SIG-M5 treated with dmso at 0.1 percent for 504 hours (cell line): ENCODE data around the gene ZNF652.
A peak's percentile ranks its signal among the peaks of the same experiment; 100 is the strongest.
"Not testable (repeated sequence)": the region's sequence is repeated elsewhere in the genome, so short reads cannot be mapped to it uniquely, and the experiment has no call there.

Source experiments
- DNase-seq: peaks from one replicate; lab custom pipeline; 2025; ENCODE audit not compliant: unreplicated experiment; lab: John Stamatoyannopoulos, UW

Gene ZNF652

DNA sequence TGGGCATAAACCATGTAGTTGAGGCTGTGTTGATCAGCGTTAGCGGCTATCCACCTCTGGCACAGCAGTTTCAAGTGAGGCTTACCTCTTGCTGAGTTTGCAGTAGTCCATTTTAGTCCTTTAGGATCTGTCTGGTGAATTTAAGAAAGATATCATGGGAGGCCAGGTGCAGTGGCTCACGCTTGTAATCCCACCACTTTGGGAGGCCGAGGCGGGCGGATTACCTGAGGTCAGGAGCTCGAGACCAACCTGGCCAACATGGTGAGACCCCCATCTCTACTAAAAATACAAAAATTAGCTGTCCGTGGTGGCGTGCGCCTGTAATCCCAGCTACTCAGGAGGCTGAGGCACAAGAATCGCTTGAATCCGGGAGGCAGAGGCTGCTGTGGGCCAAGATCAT is 86.1 kb downstream of the ZNF652 start:
- not testable (repeated sequence) for DNase-seq

- DNase-seq: no peak
These were observed 92.7 kb downstream of the ZNF652 start for GRCh38 chr17:49269356-49269755.

- no peak for DNase-seq
These were observed 94.1 kb downstream of the ZNF652 start for GRCh38 chr17:49267912-49268311.

DNA sequence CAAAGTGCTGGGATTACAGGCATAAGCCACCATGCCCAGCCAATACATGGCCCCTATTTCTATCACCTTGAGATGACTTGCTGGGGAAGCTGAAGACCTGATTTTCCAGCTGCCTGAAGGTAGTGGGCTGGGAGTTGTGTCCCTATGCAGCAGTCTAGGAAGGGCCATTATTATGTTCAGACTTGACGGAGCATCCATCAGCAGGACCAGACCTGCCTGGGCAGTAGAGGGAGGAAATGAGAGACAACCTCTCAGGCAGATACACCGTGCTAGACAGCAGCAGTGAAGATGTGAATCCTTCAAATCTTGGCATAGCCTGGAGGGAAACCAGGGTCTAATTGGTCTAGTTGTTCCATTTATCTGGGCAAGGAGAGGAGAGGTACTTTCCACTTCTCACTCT is 95.8 kb downstream of the ZNF652 start:
- DNase-seq: no peak

GRCh38 chr17:49261540-49261939 is 100.5 kb downstream of the ZNF652 start:
- DNase-seq: not testable (repeated sequence)

GRCh38 chr17:49260817-49261291 is 101.2 kb downstream of the ZNF652 start:
- peak; percentile 92 for DNase-seq

DNA sequence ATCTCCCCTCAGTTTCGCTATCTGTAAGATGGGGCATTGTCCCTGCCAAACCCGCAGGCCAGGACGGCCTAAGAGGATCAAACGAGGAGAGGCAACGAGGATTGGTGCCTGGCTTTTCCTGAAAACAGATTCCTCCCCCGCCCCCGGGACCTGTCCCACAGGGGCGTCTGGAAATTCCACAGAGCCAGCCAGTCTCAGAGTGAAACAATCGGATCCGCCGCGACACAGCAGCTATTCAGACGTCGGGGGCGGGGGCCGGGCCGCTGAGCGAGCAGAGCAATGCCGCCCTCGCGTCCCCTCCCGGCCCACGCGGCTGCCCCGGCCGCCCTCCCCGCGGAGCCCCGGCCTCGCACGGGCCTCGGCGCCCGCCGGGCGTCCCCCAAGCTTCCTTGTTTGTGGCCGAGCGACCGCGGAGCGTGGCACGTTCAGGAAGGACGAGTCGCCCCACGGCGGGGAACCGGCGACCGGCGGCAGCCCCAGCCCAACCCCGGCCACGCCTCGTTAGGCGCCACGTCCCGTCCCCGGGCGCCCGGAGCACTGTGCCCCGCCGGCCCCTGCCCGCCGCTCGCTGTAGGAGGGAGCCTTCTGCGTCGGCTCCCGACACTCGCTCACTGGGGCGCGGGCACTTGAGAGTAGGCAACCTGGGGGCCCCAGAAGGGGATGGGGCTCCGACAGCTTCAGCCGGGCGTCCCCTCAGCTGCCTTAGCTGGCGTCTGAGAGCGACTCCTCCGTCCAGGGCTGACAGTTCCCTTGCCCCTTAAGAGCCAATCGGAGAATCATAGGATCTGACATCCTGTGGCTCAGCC is 101.8 kb downstream of the ZNF652 start:
- DNase-seq: no peak

GRCh38 chr17:49259663-49260010 is 102.4 kb downstream of the ZNF652 start:
- DNase-seq: no peak

GRCh38 chr17:49258394-49258793 is 103.7 kb downstream of the ZNF652 start:
- DNase-seq: no peak

GRCh38 chr17:49255125-49255524 is 106.9 kb downstream of the ZNF652 start:
- DNase-seq: no peak

- DNase-seq: no peak
These were observed 108.0 kb downstream of the ZNF652 start for GRCh38 chr17:49254066-49254465.

- DNase-seq: peak; percentile 87
These were observed 109.8 kb downstream of the ZNF652 start for GRCh38 chr17:49252148-49252695.

- no peak for DNase-seq
These were observed 112.0 kb downstream of the ZNF652 start for GRCh38 chr17:49249890-49250522.

DNA sequence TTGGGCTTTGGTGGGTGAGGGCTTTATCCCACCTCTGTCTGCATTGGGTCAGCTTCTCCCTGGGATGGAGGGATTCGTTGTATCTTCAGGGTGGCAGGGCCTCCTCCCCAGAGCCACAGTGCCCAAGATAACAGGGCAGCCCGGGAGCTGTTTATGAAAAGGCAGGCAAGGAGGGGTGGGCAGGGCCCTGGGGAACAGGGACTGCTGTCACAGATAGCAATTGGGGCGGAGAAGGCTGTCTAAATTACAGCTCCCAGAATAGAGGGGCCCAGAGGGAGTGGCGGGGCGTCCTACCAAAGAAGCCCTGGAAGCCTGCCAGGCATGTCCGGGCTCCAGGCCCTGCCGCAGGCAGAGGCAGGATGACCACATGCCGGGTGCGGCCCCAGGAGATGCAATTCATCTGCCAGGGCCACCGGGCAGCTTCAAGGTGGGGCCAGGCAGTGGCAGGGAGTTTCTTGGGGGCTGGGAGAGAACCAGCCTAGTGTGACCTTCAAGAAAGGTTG is 112.7 kb downstream of the ZNF652 start:
- DNase-seq: no peak

DNA sequence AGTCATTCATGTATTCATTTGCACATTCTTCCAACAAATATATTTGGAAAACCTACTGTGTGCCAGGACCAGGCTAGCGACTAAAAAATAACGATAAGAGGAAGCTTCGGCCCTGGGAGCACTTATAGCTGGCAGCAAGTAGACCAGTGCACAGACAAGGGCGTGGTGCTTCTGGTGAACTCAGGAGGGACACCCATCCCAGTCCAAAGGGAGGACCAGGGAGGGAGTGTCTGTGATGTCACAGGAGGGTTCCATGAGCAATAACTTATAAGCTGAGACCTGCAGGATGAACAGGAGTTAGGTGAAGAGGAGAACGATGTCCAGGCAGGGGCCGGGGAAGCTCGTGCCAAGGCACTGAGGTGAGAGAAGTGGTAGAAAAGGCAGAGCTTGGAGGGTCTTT is 114.1 kb downstream of the ZNF652 start:
- DNase-seq: no peak

DNA sequence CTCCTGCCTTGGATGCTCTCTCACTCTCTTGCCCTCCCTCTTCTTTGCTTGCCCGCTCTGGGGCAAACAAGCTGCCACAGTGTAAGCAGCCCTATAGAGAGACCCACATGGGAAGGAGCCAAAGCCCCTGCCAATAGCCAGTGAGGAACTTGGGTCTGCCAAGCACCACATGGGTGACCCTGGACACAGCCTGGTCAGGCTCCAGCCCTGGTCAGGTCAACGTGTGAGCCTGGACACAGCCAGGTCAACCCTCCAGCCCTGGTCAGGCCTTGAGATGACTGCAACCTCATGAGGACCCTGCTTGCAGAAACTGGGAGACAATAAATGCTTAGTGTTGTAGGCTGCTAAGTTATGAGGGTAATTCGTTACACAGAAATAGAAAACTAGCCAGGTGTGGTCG is 117.2 kb downstream of the ZNF652 start:
- DNase-seq: no peak
